PC-9 (cell line): Measurements from ENCODE around the gene EEA1. TPM values are rescaled to one million over a fixed set of nuclear protein-coding genes. Genes with fewer than 3 reads are reported as not detected.

Experiments used
- BruUV-seq: library from RNA; stranded (reverse); fragments of 400-500 nt; replicated peaks from 2 replicates; lab custom pipeline; 2021; lab: Mats Ljungman, UMichigan
- CTCF ChIA-PET: fragments of 300-600 bp; sonication (Branson Sonifier 250); formaldehyde crosslinking; loops from one replicate; lab custom pipeline; 2022; ENCODE audit warnings: antibody characterized with exemption; lab: Charles Lee
- POLR2A ChIA-PET: fragments of 300-600 bp; sonication (Branson Sonifier 250); formaldehyde crosslinking; loops from one replicate; lab custom pipeline; 2022; ENCODE audit warnings: antibody characterized with exemption; ENCODE audit not compliant: unreplicated experiment; lab: Charles Lee
- DNase-seq, 2 experiments: peaks; one replicate each; pipeline versions ENCODE4 v3.0.0 to v3.0.0-alpha.2; 2015 to 2022; ENCODE audit warnings: mixed read lengths in 1 of 2
- H2AFZ ChIP-seq: fragments of 200-600 bp; sonication (generic); 2 replicates; pipeline ENCODE4 v1.8.1; 2017; ENCODE audit warnings: antibody characterized with exemption
- H3F3A ChIP-seq: fragments of 200-600 bp; sonication (generic); 2 replicates; pipeline ENCODE4 v1.8.1; 2017; ENCODE audit warnings: antibody characterized with exemption, mild to moderate bottlenecking, low read depth; ENCODE audit not compliant: insufficient read depth
- H3K27ac ChIP-seq: fragments of 200-600 bp; sonication (generic); 2 replicates; pipeline ENCODE4 v1.6.1; 2016; ENCODE audit warnings: mixed run types
- H3K27me3 ChIP-seq: fragments of 200-600 bp; sonication (generic); 2 replicates; pipeline ENCODE4 v1.6.1; 2016; ENCODE audit warnings: low read depth, mixed run types; ENCODE audit not compliant: insufficient read depth
- H3K36me3 ChIP-seq: fragments of 200-600 bp; sonication (generic); 2 replicates; pipeline ENCODE4 v1.6.1; 2016; ENCODE audit warnings: low read depth, mixed run types
- H3K4me1 ChIP-seq: fragments of 200-600 bp; sonication (generic); replicated peaks from 2 replicates; pipeline ENCODE4 v1.6.1; 2016; ENCODE audit warnings: mixed run types; ENCODE audit not compliant: insufficient read depth
- H3K4me2 ChIP-seq: fragments of 200-600 bp; sonication (generic); 2 replicates; pipeline ENCODE4 v1.6.1; 2017; ENCODE audit warnings: mixed run types
- H3K4me3 ChIP-seq: fragments of 200-600 bp; sonication (generic); 2 replicates; pipeline ENCODE4 v1.6.1; 2016; ENCODE audit warnings: mixed run types
- H3K79me2 ChIP-seq: fragments of 200-600 bp; sonication (generic); 2 replicates; pipeline ENCODE4 v1.6.1; 2017; ENCODE audit warnings: low read depth, mixed run types
- H3K9me2 ChIP-seq: fragments of 200-600 bp; sonication (generic); 2 replicates; pipeline ENCODE4 v1.8.1; 2017; ENCODE audit warnings: mild to moderate bottlenecking; ENCODE audit not compliant: insufficient read depth
- H3K9me3 ChIP-seq: fragments of 200-600 bp; sonication (generic); 2 replicates; pipeline ENCODE4 v1.8.1; 2016; ENCODE audit warnings: low read depth; ENCODE audit not compliant: insufficient read depth
- H4K20me1 ChIP-seq: fragments of 200-600 bp; sonication (generic); 2 replicates; pipeline ENCODE4 v1.8.1; 2017; ENCODE audit not compliant: insufficient read depth
- EZH2 ChIP-seq: fragments of 200-600 bp; sonication (generic); IDR thresholded peaks from 2 replicates; pipeline ENCODE4 v1.8.0; 2017; ENCODE audit warnings: antibody characterized with exemption, low read depth
- intact Hi-C: fragments of 100-400 bp; cut with micrococcal nuclease; formaldehyde crosslinking; loops from one replicate; pipeline ENCODE4 v1.10.0; 2022; ENCODE audit not compliant: unreplicated experiment
- total RNA-seq: library from RNA; stranded (reverse); gene quantifications from 2 replicates; pipeline ENCODE4 v1.2.3, GENCODE V29; 2021
- TF ChIP-seq, protein P1 (sequence below): fragments of 200-600 bp; sonication (generic); conservative IDR thresholded peaks from 2 replicates; pipeline ENCODE4 v1.6.1; 2017; ENCODE audit warnings: mixed run types, antibody characterized with exemption, mild to moderate bottlenecking, moderate library complexity

Gene EEA1
- total RNA-seq, 1 experiment from 2014 or later: 15.7 TPM

DNA sequence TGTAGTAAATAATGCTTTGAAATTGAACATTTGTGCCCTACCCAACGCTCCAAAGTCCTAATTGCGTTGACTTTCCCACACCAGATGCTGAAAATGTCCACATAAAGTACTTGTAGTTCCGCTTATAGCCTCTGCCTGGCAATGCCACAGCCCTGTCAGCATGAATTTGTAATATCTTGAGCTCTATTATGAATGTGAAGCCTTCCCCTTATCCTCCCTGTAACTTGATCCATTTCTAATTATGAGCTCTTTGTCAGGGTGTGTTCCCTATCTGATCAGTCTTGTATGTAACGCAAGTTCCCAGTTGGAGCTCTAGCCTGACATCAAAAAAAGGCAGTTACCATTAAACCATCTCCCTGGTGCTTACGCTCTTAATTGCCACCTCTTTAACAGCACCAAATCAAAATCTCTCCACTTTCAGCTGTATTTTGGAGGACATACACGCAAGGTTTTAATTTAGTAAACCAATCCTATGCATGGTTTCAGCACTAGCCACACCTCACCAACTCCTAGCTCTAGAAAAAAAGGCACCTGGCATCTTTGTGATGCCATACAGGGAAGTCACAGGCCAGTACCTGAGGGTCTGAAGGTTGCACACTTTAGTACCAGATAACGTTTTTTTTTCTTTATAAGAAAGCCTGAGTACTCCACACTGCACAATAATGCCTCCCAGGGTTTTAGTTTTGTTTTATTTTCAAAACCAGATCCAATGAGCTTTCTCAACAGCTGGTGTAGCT is 69.3 kb downstream of the EEA1 start:
- Histone ChIP-seq H3F3A (no peaks in the 10 kb centered on the region), H3K79me2 (no peaks in the 10 kb centered on the region), H3K9me3 (no peaks in the 10 kb centered on the region), H3K27ac (no peak overlapping the region), H3K27me3 (no peaks in the 10 kb centered on the region), H2AFZ (no peak overlapping the region), H3K4me1 (no peaks in the 10 kb centered on the region), H3K9me2 (no peaks in the 10 kb centered on the region), H4K20me1 (no peaks in the 10 kb centered on the region), H3K36me3 (peaks cover 6% of the 10 kb centered on the region; the same call in 1 of the 2 replicates), H3K4me2 (no peak overlapping the region), H3K4me3 (no peak overlapping the region)
- DNase-seq: no peak
- TF ChIP-seq EZH2: no peak
- TF ChIP-seq, protein P1, sequence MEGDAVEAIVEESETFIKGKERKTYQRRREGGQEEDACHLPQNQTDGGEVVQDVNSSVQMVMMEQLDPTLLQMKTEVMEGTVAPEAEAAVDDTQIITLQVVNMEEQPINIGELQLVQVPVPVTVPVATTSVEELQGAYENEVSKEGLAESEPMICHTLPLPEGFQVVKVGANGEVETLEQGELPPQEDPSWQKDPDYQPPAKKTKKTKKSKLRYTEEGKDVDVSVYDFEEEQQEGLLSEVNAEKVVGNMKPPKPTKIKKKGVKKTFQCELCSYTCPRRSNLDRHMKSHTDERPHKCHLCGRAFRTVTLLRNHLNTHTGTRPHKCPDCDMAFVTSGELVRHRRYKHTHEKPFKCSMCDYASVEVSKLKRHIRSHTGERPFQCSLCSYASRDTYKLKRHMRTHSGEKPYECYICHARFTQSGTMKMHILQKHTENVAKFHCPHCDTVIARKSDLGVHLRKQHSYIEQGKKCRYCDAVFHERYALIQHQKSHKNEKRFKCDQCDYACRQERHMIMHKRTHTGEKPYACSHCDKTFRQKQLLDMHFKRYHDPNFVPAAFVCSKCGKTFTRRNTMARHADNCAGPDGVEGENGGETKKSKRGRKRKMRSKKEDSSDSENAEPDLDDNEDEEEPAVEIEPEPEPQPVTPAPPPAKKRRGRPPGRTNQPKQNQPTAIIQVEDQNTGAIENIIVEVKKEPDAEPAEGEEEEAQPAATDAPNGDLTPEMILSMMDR: no peak
- no TSS peak for BruUV-seq
- intact Hi-C loops: no loop called here
- ChIA-PET CTCF (interaction anchor here (0.7 kb wide), 1 partner anchor 67 kb away, joined by 3 read pairs; no protein-coding TSS in a partner anchor), POLR2A (interaction anchor here (0.6 kb wide), 1 partner anchor 23 kb away, joined by 5 read pairs; no protein-coding TSS in a partner anchor)

DNA sequence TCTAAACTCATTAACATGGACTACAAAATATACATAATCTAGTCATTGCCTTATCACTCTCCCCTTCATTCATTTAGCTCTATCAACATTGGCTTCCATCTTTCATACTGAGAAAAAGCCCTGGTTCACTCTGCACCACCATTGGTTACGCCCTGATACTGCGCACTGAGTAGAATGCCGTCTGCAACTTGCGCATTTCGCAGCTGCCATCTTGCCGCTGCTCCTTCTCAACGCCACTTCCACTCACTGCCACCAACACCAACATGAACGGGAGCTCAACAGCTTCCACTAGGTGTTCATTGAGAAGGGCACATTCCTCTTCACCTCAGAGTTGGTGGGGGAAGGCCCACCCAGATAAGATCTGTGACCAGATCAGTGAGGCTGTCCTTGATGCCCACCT is 71.3 kb downstream of the EEA1 start:
- H3K9me2 ChIP-seq: no peaks in the 10 kb centered on the region
- DNase-seq: no peak
- H4K20me1 ChIP-seq: no peaks in the 10 kb centered on the region
- H3K4me1 ChIP-seq: no peaks in the 10 kb centered on the region
- H3K4me3 ChIP-seq: no peak overlapping the region
- BruUV-seq: no TSS peak
- intact Hi-C loops: no loop called here
- POLR2A ChIA-PET: no interaction called here
- CTCF ChIA-PET: no interaction called here
- no peaks in the 10 kb centered on the region for H3K27me3 ChIP-seq
- no peak overlapping the region for H3K27ac ChIP-seq
- TF ChIP-seq, protein P1: no peak
- TF ChIP-seq EZH2: no peak
- no peaks in the 10 kb centered on the region for H3K9me3 ChIP-seq
- no peaks in the 10 kb centered on the region for H3F3A ChIP-seq
- H3K36me3 ChIP-seq: peaks cover 6% of the 10 kb centered on the region; the same call in 1 of the 2 replicates
- H3K79me2 ChIP-seq: no peaks in the 10 kb centered on the region
- H3K4me2 ChIP-seq: no peak overlapping the region
- no peak overlapping the region for H2AFZ ChIP-seq

DNA sequence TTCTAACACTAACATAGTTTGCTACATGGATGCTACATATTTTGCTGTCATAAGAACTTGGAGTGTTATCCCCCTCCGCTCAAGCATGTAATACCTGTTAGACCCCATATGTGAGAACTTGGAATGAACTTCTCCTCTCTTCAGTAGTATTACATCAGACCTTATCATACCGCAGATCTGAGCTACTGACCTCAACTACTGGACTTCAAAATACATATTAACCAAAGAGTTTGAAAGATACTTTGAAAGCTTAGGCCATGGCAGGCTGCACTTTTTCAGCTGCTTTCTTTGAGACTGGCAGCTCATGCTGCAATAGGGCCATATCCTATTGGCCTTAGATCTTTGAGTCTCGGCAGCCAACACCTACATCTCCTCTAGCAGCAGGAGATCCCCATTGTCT is 74.8 kb downstream of the EEA1 start:
- intact Hi-C loops: no loop called here
- no peak for TF ChIP-seq EZH2
- TF ChIP-seq, protein P1: no peak
- CTCF ChIA-PET: no interaction called here
- Histone ChIP-seq H4K20me1 (no peaks in the 10 kb centered on the region), H3K9me2 (no peaks in the 10 kb centered on the region), H2AFZ (no peak overlapping the region), H3K27me3 (no peaks in the 10 kb centered on the region), H3K79me2 (no peaks in the 10 kb centered on the region), H3K4me2 (no peak overlapping the region), H3F3A (0 out of 2 replicates have a peak, but pooled peaks cover 2% of the 10 kb centered on the region), H3K4me1 (no peaks in the 10 kb centered on the region), H3K27ac (no peak overlapping the region), H3K9me3 (no peaks in the 10 kb centered on the region), H3K4me3 (no peak overlapping the region), H3K36me3 (no peaks in the 10 kb centered on the region)
- no peak for DNase-seq
- POLR2A ChIA-PET: interaction anchor here (0.6 kb wide), 1 partner anchor 162 kb away, joined by 4 read pairs; no protein-coding TSS in a partner anchor
- no TSS peak for BruUV-seq
